Peyer's patch (tissue), 4 donors: Measurements from ENCODE around the gene PRAMEF7.
"Not testable (repeated sequence)": the region's sequence is repeated elsewhere in the genome, so short reads cannot be mapped to it uniquely, and the experiment has no call there.

Experiments
- CTCF ChIP-seq, 6 experiments: fragments of 450-650 bp in 4 of 6; fragments of 200-600 bp in 2 of 6; sonication (generic) in 1 of 6; IDR thresholded peaks; one replicate each; pipeline ENCODE4 v1.5.1; 2017 to 2019; ENCODE audit warnings: antibody characterized with exemption in 6 of 6, mild to moderate bottlenecking in 3 of 6, moderate library complexity in 1 of 6
- POLR2A ChIP-seq, 2 donors: fragments of 450-650 bp; IDR thresholded peaks; one replicate each; pipeline ENCODE4 v1.5.1; 2017; ENCODE audit warnings: antibody characterized with exemption in 2 of 2, mild to moderate bottlenecking in 2 of 2, moderate library complexity in 2 of 2

- not testable (repeated sequence) for TF ChIP-seq CTCF, POLR2A (IDR thresholded peaks at IDR 0.05)
These were observed 5.3 kb downstream of the PRAMEF7 start for GRCh38 chr1:12921749-12922148.
